ENCODE results near the gene PELI2.

Gene PELI2

GRCh38 chr14:56210571-56210970, 92.4 kb downstream of the PELI2 start:
- no peak for DNase-seq

- DNase-seq: no peak
These were observed 92.9 kb downstream of the PELI2 start for GRCh38 chr14:56211084-56211483.

- DNase-seq: no peak
These were observed 93.6 kb downstream of the PELI2 start for GRCh38 chr14:56211844-56212243.

- DNase-seq: no peak
These were observed 94.3 kb downstream of the PELI2 start for GRCh38 chr14:56212521-56212920.

- no peak for DNase-seq
These were observed 95.1 kb downstream of the PELI2 start for GRCh38 chr14:56213306-56213705.

- DNase-seq: no peak
These were observed 97.0 kb downstream of the PELI2 start for GRCh38 chr14:56215180-56215579.

GRCh38 chr14:56216626-56217379, 98.6 kb downstream of the PELI2 start:
- DNase-seq: no peak

- no peak for DNase-seq
These were observed 99.3 kb downstream of the PELI2 start for GRCh38 chr14:56217380-56218045.

GRCh38 chr14:56219666-56220413, 101.6 kb downstream of the PELI2 start:
- no peak for DNase-seq

GRCh38 chr14:56221382-56222128, 103.3 kb downstream of the PELI2 start:
- no peak for DNase-seq

- no peak for DNase-seq
These were observed 106.0 kb downstream of the PELI2 start for GRCh38 chr14:56224229-56224628.

GRCh38 chr14:56224691-56225681, 106.8 kb downstream of the PELI2 start:
- no peak for DNase-seq

GRCh38 chr14:56235388-56235787, 117.2 kb downstream of the PELI2 start:
- no peak for DNase-seq

GRCh38 chr14:56237398-56237797, 119.2 kb downstream of the PELI2 start:
- DNase-seq: no peak

- DNase-seq: no peak
These were observed 123.2 kb downstream of the PELI2 start for GRCh38 chr14:56241461-56241860.

- DNase-seq: no peak
These were observed 124.9 kb downstream of the PELI2 start for GRCh38 chr14:56243110-56243509.

GRCh38 chr14:56244138-56244789, 126.1 kb downstream of the PELI2 start:
- DNase-seq: no peak

GRCh38 chr14:56247495-56248200, 129.4 kb downstream of the PELI2 start:
- DNase-seq: no peak

- DNase-seq: no peak
These were observed 130.2 kb downstream of the PELI2 start for GRCh38 chr14:56248442-56248841.

- no peak for DNase-seq
These were observed 142.8 kb downstream of the PELI2 start for GRCh38 chr14:56261046-56261445.

- DNase-seq: no peak
These were observed 144.3 kb downstream of the PELI2 start for GRCh38 chr14:56262530-56262929.
